HepG2 (cell line): ENCODE data around the gene PPFIA3. TPM values are rescaled to one million over a fixed set of nuclear protein-coding genes. Genes with fewer than 3 reads are reported as not detected.

Experiments
- CEBPB ChIP-seq: IDR thresholded peaks from 2 replicates; pipeline ENCODE4 v1.6.1; 2011; ENCODE audit warnings: low read depth, low read length, improper control_type of control experiment, borderline replicate concordance
- HOXA9 ChIP-seq: sonication (generic); formaldehyde crosslinking; IDR thresholded peaks from 2 replicates; pipeline ENCODE4 v1.8.1; 2022; ENCODE audit warnings: missing genetic modification reagents, mild to moderate bottlenecking, moderate library complexity, borderline replicate concordance
- ISX ChIP-seq: sonication (generic); formaldehyde crosslinking; conservative IDR thresholded peaks from 2 replicates; pipeline ENCODE4 v1.5.0; 2020; ENCODE audit warnings: missing genetic modification reagents
- NCOR1 ChIP-seq: fragments of 200-600 bp; sonication (generic); IDR thresholded peaks from 2 replicates; pipeline ENCODE4 v1.7.0; 2017; ENCODE audit warnings: antibody characterized with exemption, low read length, borderline replicate concordance
- NFE2L1 ChIP-seq: sonication (generic); formaldehyde crosslinking; IDR thresholded peaks from 2 replicates; pipeline ENCODE4 v1.4.0; 2020; ENCODE audit warnings: missing genetic modification reagents, mild to moderate bottlenecking, borderline replicate concordance
- SKI ChIP-seq: fragments of 450-650 bp; IDR thresholded peaks from one replicate; pipeline ENCODE4 v1.6.1; 2018; ENCODE audit warnings: mild to moderate bottlenecking; ENCODE audit not compliant: partially characterized antibody
- SMAD1 ChIP-seq: sonication (generic); formaldehyde crosslinking; IDR thresholded peaks from 2 replicates; pipeline ENCODE4 v1.4.0; 2020; ENCODE audit warnings: missing genetic modification reagents, low read depth, mild to moderate bottlenecking, borderline replicate concordance
- ZEB1 ChIP-seq: IDR thresholded peaks from 2 replicates; pipeline ENCODE4 v1.6.1; 2012; ENCODE audit warnings: mild to moderate bottlenecking, low read depth, inconsistent platforms; ENCODE audit not compliant: insufficient replicate concordance
- ZNF17 ChIP-seq: sonication (generic); formaldehyde crosslinking; IDR thresholded peaks from 2 replicates; pipeline ENCODE4 v1.5.0; 2020; ENCODE audit warnings: mild to moderate bottlenecking, missing genetic modification reagents
- ZNF33B ChIP-seq: sonication (generic); formaldehyde crosslinking; IDR thresholded peaks from 2 replicates; pipeline ENCODE4 v1.5.1; 2020; ENCODE audit warnings: mild to moderate bottlenecking, missing genetic modification reagents
- ZNF547 ChIP-seq: sonication (generic); formaldehyde crosslinking; IDR thresholded peaks from 2 replicates; pipeline ENCODE4 v1.5.1; 2020; ENCODE audit warnings: mild to moderate bottlenecking, missing genetic modification reagents
- ZNF572 ChIP-seq: sonication (generic); formaldehyde crosslinking; IDR thresholded peaks from 2 replicates; pipeline ENCODE4 v1.5.1; 2020; ENCODE audit warnings: mild to moderate bottlenecking, missing genetic modification reagents
- ZNF709 ChIP-seq: sonication (generic); formaldehyde crosslinking; IDR thresholded peaks from 2 replicates; pipeline ENCODE4 v1.5.0; 2020; ENCODE audit warnings: mild to moderate bottlenecking, missing genetic modification reagents
- ZSCAN9 ChIP-seq: IDR thresholded peaks from 2 replicates; pipeline ENCODE4 v1.6.1; 2016; ENCODE audit warnings: borderline replicate concordance
- polyA plus RNA-seq, 8 experiments: library from polyadenylated mRNA; depleted of rRNA in 3 of 8; stranded (reverse) in 7 of 8; unstranded in 1 of 8; fragments of >200 nt; fragmentation: Illumina TruSeq in 4 of 8; extraction: Trizol in 4 of 8; gene quantifications; 2 replicates each; pipeline versions ENCODE4 v1.2.1 to v1.2.3, GENCODE V29; 2011 to 2016; ENCODE audit warnings: low read depth in 4 of 8, missing spikeins in 1 of 8, mixed read lengths in 1 of 8; ENCODE audit not compliant: insufficient read depth in 1 of 8
- total RNA-seq, 5 experiments: library from RNA; depleted of rRNA; stranded (reverse); fragments of >200 nt; fragmentation: Illumina TruSeq; extraction: Trizol; gene quantifications; 2 replicates each; pipeline ENCODE4 v1.2.3, GENCODE V29; 2016; ENCODE audit warnings: low read depth in 1 of 5
- TF ChIP-seq, protein P1 (sequence below): sonication (generic); formaldehyde crosslinking; IDR thresholded peaks from 2 replicates; pipeline ENCODE4 v1.4.0; 2020; ENCODE audit warnings: missing genetic modification reagents, mild to moderate bottlenecking, borderline replicate concordance
- TF ChIP-seq, protein P2 (sequence below): sonication (generic); formaldehyde crosslinking; IDR thresholded peaks from 2 replicates; pipeline ENCODE4 v1.8.0; 2022; ENCODE audit warnings: missing genetic modification reagents, mild to moderate bottlenecking, borderline replicate concordance
- TF ChIP-seq, protein P3 (sequence below): IDR thresholded peaks from 2 replicates; pipeline ENCODE4 v1.6.1; 2012; ENCODE audit warnings: low read length, improper control_type of control experiment
- TF ChIP-seq, protein P4 (sequence below): fragments of 450-650 bp; IDR thresholded peaks from 2 replicates; pipeline ENCODE4 v1.6.1; 2017
- TF ChIP-seq, protein P5 (sequence below): fragments of 450-650 bp; IDR thresholded peaks from 2 replicates; pipeline ENCODE4 v1.6.1; 2016

Gene PPFIA3
- total and polyA plus RNA-seq, 2 of the 13 experiments (the other 11 are each of a cell fraction or from before 2014, with no cell fraction given) = 6.7 to 8.6 TPM

DNA sequence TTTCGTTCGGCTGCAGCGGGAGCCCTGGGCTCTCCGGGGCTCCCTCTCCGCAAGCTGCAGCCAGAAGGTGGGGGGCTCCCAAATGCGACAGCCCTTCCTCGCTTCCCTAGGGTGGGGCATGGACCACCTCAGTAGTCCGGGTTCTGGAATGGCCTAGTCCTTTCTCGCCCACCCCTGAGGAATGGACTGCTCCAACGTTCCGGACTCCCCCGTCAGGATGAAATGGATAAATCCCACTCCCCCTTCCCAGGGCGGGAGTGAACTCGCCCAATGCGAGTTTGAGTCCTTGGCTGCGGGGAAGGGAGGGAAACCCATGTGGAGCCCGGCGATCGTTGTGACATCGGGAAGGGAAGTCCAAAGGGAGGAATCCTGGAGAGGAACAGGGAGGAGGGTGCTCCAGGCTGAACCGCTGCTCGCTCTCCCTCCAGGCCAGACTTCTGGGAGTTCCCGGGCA lies 30.3 kb downstream of the PPFIA3 start (continued):
- TF ChIP-seq, protein P1, sequence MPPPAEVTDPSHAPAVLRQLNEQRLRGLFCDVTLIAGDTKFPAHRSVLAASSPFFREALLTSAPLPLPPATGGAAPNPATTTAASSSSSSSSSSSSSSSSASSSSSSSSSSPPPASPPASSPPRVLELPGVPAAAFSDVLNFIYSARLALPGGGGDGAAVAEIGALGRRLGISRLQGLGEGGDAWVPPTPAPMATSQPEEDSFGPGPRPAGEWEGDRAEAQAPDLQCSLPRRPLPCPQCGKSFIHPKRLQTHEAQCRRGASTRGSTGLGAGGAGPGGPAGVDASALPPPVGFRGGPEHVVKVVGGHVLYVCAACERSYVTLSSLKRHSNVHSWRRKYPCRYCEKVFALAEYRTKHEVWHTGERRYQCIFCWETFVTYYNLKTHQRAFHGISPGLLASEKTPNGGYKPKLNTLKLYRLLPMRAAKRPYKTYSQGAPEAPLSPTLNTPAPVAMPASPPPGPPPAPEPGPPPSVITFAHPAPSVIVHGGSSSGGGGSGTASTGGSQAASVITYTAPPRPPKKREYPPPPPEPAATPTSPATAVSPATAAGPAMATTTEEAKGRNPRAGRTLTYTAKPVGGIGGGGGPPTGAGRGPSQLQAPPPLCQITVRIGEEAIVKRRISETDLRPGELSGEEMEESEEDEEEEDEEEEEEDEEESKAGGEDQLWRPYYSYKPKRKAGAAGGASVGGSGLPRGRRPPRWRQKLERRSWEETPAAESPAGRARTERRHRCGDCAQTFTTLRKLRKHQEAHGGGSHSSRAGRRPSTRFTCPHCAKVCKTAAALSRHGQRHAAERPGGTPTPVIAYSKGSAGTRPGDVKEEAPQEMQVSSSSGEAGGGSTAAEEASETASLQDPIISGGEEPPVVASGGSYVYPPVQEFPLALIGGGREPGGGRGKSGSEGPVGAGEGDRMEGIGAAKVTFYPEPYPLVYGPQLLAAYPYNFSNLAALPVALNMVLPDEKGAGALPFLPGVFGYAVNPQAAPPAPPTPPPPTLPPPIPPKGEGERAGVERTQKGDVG (CRISPR knock-in tag) = peak; percentile 45; the same call in 1 of the 2 replicates
- TF ChIP-seq NCOR1 = peak; percentile 24; the same call in 1 of the 2 replicates
- peak; percentile 53; the same call in 1 of the 2 replicates for TF ChIP-seq ZNF709 (CRISPR knock-in tag)
- TF ChIP-seq, protein P2, sequence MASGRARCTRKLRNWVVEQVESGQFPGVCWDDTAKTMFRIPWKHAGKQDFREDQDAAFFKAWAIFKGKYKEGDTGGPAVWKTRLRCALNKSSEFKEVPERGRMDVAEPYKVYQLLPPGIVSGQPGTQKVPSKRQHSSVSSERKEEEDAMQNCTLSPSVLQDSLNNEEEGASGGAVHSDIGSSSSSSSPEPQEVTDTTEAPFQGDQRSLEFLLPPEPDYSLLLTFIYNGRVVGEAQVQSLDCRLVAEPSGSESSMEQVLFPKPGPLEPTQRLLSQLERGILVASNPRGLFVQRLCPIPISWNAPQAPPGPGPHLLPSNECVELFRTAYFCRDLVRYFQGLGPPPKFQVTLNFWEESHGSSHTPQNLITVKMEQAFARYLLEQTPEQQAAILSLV (CRISPR knock-in tag) = peak; percentile 14; the same call in 1 of the 2 replicates
- TF ChIP-seq, protein P3, sequence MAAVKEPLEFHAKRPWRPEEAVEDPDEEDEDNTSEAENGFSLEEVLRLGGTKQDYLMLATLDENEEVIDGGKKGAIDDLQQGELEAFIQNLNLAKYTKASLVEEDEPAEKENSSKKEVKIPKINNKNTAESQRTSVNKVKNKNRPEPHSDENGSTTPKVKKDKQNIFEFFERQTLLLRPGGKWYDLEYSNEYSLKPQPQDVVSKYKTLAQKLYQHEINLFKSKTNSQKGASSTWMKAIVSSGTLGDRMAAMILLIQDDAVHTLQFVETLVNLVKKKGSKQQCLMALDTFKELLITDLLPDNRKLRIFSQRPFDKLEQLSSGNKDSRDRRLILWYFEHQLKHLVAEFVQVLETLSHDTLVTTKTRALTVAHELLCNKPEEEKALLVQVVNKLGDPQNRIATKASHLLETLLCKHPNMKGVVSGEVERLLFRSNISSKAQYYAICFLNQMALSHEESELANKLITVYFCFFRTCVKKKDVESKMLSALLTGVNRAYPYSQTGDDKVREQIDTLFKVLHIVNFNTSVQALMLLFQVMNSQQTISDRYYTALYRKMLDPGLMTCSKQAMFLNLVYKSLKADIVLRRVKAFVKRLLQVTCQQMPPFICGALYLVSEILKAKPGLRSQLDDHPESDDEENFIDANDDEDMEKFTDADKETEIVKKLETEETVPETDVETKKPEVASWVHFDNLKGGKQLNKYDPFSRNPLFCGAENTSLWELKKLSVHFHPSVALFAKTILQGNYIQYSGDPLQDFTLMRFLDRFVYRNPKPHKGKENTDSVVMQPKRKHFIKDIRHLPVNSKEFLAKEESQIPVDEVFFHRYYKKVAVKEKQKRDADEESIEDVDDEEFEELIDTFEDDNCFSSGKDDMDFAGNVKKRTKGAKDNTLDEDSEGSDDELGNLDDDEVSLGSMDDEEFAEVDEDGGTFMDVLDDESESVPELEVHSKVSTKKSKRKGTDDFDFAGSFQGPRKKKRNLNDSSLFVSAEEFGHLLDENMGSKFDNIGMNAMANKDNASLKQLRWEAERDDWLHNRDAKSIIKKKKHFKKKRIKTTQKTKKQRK = no peak
- TF ChIP-seq ZEB1 = peak; percentile 2
- TF ChIP-seq ISX (CRISPR knock-in tag) = no peak
- no peak for TF ChIP-seq ZNF17 (CRISPR knock-in tag)
- TF ChIP-seq ZSCAN9 (CRISPR knock-in tag) = no peak
- TF ChIP-seq ZNF33B (CRISPR knock-in tag) = no peak
- TF ChIP-seq, protein P4, sequence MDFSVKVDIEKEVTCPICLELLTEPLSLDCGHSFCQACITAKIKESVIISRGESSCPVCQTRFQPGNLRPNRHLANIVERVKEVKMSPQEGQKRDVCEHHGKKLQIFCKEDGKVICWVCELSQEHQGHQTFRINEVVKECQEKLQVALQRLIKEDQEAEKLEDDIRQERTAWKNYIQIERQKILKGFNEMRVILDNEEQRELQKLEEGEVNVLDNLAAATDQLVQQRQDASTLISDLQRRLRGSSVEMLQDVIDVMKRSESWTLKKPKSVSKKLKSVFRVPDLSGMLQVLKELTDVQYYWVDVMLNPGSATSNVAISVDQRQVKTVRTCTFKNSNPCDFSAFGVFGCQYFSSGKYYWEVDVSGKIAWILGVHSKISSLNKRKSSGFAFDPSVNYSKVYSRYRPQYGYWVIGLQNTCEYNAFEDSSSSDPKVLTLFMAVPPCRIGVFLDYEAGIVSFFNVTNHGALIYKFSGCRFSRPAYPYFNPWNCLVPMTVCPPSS = no peak
- peak; percentile 78; the same call in 1 of the 2 replicates for TF ChIP-seq HOXA9 (CRISPR knock-in tag)
- TF ChIP-seq SKI = no peak
- no peak for TF ChIP-seq NFE2L1 (CRISPR knock-in tag)
- 0 out of 2 replicates have a peak, but pooled peaks have one; percentile 89 for TF ChIP-seq ZNF547 (CRISPR knock-in tag)
- TF ChIP-seq ZNF572 (CRISPR knock-in tag) = peak; percentile 21; the same call in 1 of the 2 replicates
- 0 out of 2 replicates have a peak, but pooled peaks have one; percentile 18 for TF ChIP-seq CEBPB
- TF ChIP-seq, protein P5, sequence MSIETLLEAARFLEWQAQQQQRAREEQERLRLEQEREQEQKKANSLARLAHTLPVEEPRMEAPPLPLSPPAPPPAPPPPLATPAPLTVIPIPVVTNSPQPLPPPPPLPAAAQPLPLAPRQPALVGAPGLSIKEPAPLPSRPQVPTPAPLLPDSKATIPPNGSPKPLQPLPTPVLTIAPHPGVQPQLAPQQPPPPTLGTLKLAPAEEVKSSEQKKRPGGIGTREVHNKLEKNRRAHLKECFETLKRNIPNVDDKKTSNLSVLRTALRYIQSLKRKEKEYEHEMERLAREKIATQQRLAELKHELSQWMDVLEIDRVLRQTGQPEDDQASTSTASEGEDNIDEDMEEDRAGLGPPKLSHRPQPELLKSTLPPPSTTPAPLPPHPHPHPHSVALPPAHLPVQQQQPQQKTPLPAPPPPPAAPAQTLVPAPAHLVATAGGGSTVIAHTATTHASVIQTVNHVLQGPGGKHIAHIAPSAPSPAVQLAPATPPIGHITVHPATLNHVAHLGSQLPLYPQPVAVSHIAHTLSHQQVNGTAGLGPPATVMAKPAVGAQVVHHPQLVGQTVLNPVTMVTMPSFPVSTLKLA = no peak
- TF ChIP-seq SMAD1 (CRISPR knock-in tag) = peak; percentile 66; the same call in 1 of the 2 replicates
